ENCODE data around the gene GRIN2A.

The GRIN2A gene

GRCh38 chr16:9824200-9825068, 357.8 kb downstream of the GRIN2A start:
- TF ChIP-seq, protein P1, sequence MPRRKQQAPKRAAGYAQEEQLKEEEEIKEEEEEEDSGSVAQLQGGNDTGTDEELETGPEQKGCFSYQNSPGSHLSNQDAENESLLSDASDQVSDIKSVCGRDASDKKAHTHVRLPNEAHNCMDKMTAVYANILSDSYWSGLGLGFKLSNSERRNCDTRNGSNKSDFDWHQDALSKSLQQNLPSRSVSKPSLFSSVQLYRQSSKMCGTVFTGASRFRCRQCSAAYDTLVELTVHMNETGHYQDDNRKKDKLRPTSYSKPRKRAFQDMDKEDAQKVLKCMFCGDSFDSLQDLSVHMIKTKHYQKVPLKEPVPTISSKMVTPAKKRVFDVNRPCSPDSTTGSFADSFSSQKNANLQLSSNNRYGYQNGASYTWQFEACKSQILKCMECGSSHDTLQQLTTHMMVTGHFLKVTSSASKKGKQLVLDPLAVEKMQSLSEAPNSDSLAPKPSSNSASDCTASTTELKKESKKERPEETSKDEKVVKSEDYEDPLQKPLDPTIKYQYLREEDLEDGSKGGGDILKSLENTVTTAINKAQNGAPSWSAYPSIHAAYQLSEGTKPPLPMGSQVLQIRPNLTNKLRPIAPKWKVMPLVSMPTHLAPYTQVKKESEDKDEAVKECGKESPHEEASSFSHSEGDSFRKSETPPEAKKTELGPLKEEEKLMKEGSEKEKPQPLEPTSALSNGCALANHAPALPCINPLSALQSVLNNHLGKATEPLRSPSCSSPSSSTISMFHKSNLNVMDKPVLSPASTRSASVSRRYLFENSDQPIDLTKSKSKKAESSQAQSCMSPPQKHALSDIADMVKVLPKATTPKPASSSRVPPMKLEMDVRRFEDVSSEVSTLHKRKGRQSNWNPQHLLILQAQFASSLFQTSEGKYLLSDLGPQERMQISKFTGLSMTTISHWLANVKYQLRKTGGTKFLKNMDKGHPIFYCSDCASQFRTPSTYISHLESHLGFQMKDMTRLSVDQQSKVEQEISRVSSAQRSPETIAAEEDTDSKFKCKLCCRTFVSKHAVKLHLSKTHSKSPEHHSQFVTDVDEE (CRISPR knock-in tag; IDR thresholded peaks at IDR 0.05) = no peak
- TF ChIP-seq ZNF565 (CRISPR knock-in tag; conservative IDR thresholded peaks at IDR 0.05; ENCODE audit: low read depth) (no peak), ARNTL (CRISPR knock-in tag; IDR thresholded peaks at IDR 0.05; ENCODE audit: borderline replicate concordance, low read depth) (no peak), ZFP3 (CRISPR knock-in tag; IDR thresholded peaks at IDR 0.05) (no peak), TOX (CRISPR knock-in tag; IDR thresholded peaks at IDR 0.05; ENCODE audit: borderline replicate concordance) (no peak), ZNF8 (CRISPR knock-in tag; IDR thresholded peaks at IDR 0.05) (no peak), OSR1 (CRISPR knock-in tag; IDR thresholded peaks at IDR 0.05) (no peak)
- TF ChIP-seq, protein P2, sequence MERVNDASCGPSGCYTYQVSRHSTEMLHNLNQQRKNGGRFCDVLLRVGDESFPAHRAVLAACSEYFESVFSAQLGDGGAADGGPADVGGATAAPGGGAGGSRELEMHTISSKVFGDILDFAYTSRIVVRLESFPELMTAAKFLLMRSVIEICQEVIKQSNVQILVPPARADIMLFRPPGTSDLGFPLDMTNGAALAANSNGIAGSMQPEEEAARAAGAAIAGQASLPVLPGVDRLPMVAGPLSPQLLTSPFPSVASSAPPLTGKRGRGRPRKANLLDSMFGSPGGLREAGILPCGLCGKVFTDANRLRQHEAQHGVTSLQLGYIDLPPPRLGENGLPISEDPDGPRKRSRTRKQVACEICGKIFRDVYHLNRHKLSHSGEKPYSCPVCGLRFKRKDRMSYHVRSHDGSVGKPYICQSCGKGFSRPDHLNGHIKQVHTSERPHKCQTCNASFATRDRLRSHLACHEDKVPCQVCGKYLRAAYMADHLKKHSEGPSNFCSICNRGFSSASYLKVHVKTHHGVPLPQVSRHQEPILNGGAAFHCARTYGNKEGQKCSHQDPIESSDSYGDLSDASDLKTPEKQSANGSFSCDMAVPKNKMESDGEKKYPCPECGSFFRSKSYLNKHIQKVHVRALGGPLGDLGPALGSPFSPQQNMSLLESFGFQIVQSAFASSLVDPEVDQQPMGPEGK (CRISPR knock-in tag; IDR thresholded peaks at IDR 0.05; ENCODE audit: borderline replicate concordance) = no peak
- no peak for ATAC-seq

- no peak for ATAC-seq
- TF ChIP-seq, protein P1 (CRISPR knock-in tag; IDR thresholded peaks at IDR 0.05) = no peak
- TF ChIP-seq ZFP3 (CRISPR knock-in tag; IDR thresholded peaks at IDR 0.05) (no peak), PPARA (CRISPR knock-in tag; IDR thresholded peaks at IDR 0.05; ENCODE audit: borderline replicate concordance) (no peak), TOX (CRISPR knock-in tag; IDR thresholded peaks at IDR 0.05; ENCODE audit: borderline replicate concordance) (no peak)
Measured at GRCh38 chr16:9823510-9823909, 358.7 kb downstream of the GRIN2A start.

DNA sequence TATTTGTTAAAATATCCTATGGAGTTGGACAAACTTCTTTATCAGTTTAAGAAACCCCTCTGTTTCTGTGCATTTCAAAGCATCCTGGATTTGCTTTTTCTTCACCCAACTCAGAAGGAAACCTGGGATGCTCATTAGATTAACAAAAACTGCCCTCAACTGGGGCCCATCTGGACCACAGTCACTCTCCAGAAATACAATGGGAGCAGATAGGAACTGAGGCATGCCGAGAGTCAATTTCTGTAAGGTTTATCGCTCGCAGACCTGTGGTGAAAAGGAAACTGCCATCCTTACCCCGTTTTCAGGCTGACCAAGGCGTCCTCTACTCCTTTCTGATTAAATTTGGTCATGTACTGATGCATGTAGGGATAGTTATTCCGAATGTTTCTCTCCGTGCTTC, 360.3 kb downstream of the GRIN2A start:
- no peak for ATAC-seq
- TF ChIP-seq TCF4 (CRISPR knock-in tag; IDR thresholded peaks at IDR 0.05; ENCODE audit: borderline replicate concordance) (no peak), ZNF8 (CRISPR knock-in tag; IDR thresholded peaks at IDR 0.05) (no peak), BACH2 (CRISPR knock-in tag; IDR thresholded peaks at IDR 0.05; ENCODE audit: borderline replicate concordance) (no peak), GLIS3 (CRISPR knock-in tag; IDR thresholded peaks at IDR 0.05) (no peak), ARNTL (CRISPR knock-in tag; IDR thresholded peaks at IDR 0.05; ENCODE audit: borderline replicate concordance, low read depth) (no peak), RARB (CRISPR knock-in tag; IDR thresholded peaks at IDR 0.05) (no peak), ZFP30 (CRISPR knock-in tag; IDR thresholded peaks at IDR 0.05) (no peak), ESRRG (CRISPR knock-in tag; IDR thresholded peaks at IDR 0.05) (no peak), TOX (CRISPR knock-in tag; IDR thresholded peaks at IDR 0.05; ENCODE audit: borderline replicate concordance) (no peak), ZC3H10 (CRISPR knock-in tag; IDR thresholded peaks at IDR 0.05) (no peak), CREB5 (CRISPR knock-in tag; IDR thresholded peaks at IDR 0.05; ENCODE audit: low read depth) (no peak), ZFP3 (CRISPR knock-in tag; IDR thresholded peaks at IDR 0.05) (no peak), CSRNP3 (CRISPR knock-in tag; IDR thresholded peaks at IDR 0.05) (no peak), CSDC2 (CRISPR knock-in tag; IDR thresholded peaks at IDR 0.05) (no peak), ZNF565 (CRISPR knock-in tag; conservative IDR thresholded peaks at IDR 0.05; ENCODE audit: low read depth) (no peak), PPARA (CRISPR knock-in tag; IDR thresholded peaks at IDR 0.05; ENCODE audit: borderline replicate concordance) (no peak)
- TF ChIP-seq, protein P2 (CRISPR knock-in tag; IDR thresholded peaks at IDR 0.05; ENCODE audit: borderline replicate concordance) = no peak
- TF ChIP-seq, protein P3, sequence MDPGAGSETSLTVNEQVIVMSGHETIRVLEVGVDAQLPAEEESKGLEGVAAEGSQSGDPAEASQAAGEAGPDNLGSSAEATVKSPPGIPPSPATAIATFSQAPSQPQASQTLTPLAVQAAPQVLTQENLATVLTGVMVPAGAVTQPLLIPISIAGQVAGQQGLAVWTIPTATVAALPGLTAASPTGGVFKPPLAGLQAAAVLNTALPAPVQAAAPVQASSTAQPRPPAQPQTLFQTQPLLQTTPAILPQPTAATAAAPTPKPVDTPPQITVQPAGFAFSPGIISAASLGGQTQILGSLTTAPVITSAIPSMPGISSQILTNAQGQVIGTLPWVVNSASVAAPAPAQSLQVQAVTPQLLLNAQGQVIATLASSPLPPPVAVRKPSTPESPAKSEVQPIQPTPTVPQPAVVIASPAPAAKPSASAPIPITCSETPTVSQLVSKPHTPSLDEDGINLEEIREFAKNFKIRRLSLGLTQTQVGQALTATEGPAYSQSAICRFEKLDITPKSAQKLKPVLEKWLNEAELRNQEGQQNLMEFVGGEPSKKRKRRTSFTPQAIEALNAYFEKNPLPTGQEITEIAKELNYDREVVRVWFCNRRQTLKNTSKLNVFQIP (CRISPR knock-in tag; IDR thresholded peaks at IDR 0.05; ENCODE audit: borderline replicate concordance, low read depth) = no peak

Measured in SK-N-SH treated with all-trans-retinoic acid at 6 μM for 48 hours (cell line).